Ovary (tissue), 3 donors: ENCODE measurements around the gene PAQR7.

Experiments
- POLR2A ChIP-seq: fragments of 450-650 bp; IDR thresholded peaks from one replicate; pipeline ENCODE4 v1.6.1; 2017; ENCODE audit warnings: antibody characterized with exemption, mild to moderate bottlenecking, moderate library complexity
- TF ChIP-seq, protein P1 (sequence below), 3 donors: fragments of 450-650 bp in 2 of 3; fragments of 200-600 bp in 1 of 3; IDR thresholded peaks; one replicate each; pipeline versions ENCODE4 v1.5.1 to v1.8.0; 2016 to 2022; ENCODE audit warnings: antibody characterized with exemption in 3 of 3, mild to moderate bottlenecking in 1 of 3
- donor health status: DM: no; HTN: no; CAD: no.

GRCh38 chr1:25858906-25859789 lies 16.4 kb downstream of the PAQR7 start, which contains the start of gene AUNIP:
- peak; percentile 59 for TF ChIP-seq POLR2A
- TF ChIP-seq, protein P1, sequence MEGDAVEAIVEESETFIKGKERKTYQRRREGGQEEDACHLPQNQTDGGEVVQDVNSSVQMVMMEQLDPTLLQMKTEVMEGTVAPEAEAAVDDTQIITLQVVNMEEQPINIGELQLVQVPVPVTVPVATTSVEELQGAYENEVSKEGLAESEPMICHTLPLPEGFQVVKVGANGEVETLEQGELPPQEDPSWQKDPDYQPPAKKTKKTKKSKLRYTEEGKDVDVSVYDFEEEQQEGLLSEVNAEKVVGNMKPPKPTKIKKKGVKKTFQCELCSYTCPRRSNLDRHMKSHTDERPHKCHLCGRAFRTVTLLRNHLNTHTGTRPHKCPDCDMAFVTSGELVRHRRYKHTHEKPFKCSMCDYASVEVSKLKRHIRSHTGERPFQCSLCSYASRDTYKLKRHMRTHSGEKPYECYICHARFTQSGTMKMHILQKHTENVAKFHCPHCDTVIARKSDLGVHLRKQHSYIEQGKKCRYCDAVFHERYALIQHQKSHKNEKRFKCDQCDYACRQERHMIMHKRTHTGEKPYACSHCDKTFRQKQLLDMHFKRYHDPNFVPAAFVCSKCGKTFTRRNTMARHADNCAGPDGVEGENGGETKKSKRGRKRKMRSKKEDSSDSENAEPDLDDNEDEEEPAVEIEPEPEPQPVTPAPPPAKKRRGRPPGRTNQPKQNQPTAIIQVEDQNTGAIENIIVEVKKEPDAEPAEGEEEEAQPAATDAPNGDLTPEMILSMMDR (IDR thresholded peaks at IDR 0.05), result no peak
